ENCODE results near the gene ZNF764.
"Not testable (repeated sequence)": the region's sequence is repeated elsewhere in the genome, so short reads cannot be mapped to it uniquely, and the experiment has no call there.

Gene ZNF764

GRCh38 chr16:30543067-30543466, 15.1 kb downstream of the ZNF764 start:
- DNase-seq, result no peak

- DNase-seq, result no peak
Measured at GRCh38 chr16:30541502-30542329, 16.5 kb downstream of the ZNF764 start.

- DNase-seq, result not testable (repeated sequence)
Measured at GRCh38 chr16:30540916-30541464, 17.2 kb downstream of the ZNF764 start.

GRCh38 chr16:30539986-30540526, 18.1 kb downstream of the ZNF764 start:
- not testable (repeated sequence) for DNase-seq

GRCh38 chr16:30539000-30539964, 18.9 kb downstream of the ZNF764 start:
- no peak for DNase-seq

DNA sequence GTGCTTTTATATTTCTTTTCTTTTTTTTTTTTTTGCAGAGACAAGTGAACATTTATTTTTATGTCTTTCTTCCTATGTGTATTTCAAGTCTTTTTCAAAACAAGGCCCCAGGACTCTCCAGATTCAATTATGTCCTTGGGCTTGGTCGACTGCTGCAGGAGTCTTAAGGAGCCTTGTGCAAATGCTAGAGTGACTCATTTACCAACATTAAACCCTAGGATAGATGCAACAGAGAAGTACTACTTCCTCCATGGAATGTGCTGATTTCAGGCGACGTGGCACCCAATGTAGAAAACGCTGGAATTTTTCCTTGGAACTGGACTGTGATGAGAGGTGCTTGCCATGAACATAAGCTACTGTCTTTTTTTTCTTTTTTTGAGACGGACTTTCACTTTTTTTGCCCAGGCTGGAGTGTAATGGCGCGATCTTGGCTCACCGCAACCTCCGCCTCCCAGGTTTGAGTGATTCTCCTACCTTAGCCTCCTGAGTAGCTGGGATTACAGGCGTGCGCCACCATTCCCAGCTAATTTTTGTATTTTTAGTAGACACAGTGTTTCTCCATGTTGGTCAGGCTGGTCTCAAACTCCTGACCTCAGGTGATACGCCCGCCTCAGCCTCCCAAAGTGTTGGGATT, 21.7 kb downstream of the ZNF764 start:
- not testable (repeated sequence) for DNase-seq

DNA sequence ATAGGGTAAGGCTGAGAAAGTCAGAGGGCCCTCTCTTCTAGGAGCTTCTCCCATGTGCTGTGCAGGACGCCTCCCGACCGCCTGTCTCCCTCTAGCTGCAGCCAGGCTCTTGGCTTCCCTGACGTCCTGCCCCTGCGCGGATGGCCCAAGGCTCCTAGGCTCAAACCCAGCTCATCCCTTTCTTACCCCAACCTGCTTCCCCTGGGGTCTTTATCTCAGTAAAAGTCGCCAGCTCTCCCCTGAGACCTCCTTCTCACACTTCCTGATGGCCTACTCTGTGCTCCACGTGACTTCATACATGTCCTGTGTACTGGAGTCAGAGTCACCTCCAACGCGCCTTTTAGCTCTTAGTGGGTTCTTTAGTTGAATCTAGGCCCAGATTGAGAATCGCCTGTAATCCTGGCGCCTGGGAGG, 22.4 kb downstream of the ZNF764 start:
- DNase-seq, result peak; percentile 73

DNA sequence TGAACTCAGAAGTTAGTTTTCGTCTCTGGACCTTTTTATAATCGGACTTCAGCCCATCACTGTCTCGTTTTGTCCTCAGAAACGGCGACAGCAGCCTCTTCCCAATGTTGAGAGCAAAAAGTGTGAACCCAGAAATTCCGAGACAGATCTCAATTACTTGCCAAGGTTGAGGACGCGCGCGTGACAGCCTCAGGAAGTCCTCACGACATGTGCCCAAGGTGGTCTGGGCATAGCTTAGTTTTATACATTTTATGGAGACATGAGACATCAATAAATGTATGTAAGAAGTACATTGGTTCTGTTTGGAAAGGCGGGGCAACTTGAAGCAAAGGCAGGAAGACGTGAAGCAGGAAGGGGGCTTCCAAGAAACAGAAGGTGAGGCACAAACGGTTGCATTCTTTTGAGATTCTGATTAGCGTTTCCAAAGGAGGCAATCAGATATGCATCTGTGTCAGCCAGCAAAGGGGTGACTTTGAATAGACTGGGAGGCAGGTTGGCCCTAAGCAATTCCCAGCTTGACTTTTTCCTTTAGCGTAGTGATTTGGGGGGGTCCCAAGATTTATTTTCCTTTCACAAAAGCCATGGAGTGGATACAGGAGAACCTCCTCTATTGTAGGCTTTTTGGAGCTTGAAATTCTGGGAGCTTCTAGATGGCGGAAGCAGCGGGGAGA, 22.9 kb downstream of the ZNF764 start:
- no peak for DNase-seq

DNA sequence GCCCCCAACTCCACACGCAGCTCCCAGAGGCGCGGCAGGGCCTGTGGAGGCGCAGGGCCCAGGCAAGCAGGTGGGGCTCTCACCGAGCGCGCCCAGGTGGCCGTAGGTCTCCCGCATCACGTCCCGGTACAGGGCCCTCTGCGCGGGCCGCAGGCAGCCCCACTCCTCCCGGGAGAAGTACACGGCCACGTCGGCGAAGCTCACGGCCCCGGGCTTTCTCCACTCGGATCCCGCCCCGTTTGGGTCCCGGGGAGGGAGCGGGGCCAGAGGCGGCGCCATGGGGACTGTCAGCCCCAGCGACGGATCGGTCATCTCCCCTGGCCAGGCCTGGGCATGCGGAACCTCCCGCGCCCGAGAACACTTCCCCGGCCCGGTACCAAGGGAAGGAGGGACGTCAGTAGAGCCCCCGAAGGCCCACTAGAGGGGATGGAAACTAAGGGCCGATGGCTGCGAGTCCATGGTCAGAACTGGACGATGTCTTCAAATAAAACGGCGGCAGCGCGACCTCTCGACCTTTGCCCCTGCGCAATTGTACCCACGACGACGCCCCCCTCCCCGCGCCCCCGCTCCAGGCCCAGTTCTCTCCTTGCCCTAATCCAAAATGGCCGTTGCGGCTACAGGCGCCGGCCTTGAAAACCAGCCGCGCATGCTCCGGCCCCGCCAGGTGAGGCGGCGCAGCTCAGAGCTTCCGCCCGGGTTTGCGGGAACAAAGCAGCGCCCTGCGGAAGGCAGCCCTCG, 23.6 kb downstream of the ZNF764 start, which contains the start of gene ZNF747:
Gene ZNF747, minus strand, starts transcription at position 491 of the 738 bp plus-strand sequence. Its CDS starts 179 bp downstream, at position 312.
- peak; percentile 93 for DNase-seq

DNA sequence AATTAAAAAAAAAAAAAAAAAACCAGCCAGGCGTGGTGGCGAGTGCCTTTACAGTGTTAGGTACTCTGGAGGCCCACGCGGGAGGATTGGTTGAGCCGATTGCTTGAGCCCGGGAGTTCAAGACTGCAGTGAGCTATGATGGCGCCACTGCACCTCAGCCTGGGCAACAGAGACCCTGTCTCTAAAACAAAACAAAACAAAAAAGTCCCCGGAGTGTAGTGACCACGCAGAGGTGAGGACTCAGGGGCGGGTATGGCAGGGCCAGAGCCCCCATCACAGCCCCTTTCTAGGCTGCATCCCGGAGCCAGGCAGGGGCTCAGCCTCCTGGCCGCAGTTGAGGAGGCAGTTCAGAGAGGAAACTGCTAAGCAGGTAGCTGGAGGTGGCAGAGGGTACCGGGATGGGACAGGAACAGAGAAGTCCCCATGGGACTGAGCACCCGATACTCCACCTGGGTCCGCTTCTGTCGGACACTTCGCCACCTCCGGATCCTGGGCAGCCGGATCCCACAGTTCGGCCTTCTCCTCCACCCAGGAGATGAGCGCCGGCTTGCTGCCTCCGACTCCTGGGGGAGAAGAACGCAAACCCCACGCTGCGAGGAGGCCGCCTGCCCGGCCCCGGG, 24.3 kb downstream of the ZNF764 start:
- peak; percentile 27 for DNase-seq

DNA sequence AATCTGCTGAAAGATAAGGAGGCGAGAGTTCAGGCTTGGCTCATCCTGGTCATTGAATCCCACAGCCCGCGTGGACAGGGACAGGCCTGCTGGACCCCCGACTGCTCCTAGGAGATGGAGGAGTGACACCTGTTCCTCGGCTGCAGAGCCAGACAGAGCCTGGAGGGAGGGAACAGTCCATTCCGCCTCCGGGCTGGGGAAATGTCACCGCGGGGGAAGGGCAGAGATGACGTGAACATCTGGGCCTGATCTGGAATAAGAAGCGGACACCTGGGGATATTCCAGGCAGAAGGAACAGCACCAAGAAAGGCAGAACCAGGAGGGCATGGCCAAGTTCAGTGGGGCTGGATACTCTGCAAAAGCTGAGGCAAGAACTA, 25.0 kb downstream of the ZNF764 start:
- no peak for DNase-seq

- no peak for DNase-seq
Measured at GRCh38 chr16:30532285-30533145, 25.7 kb downstream of the ZNF764 start.

DNA sequence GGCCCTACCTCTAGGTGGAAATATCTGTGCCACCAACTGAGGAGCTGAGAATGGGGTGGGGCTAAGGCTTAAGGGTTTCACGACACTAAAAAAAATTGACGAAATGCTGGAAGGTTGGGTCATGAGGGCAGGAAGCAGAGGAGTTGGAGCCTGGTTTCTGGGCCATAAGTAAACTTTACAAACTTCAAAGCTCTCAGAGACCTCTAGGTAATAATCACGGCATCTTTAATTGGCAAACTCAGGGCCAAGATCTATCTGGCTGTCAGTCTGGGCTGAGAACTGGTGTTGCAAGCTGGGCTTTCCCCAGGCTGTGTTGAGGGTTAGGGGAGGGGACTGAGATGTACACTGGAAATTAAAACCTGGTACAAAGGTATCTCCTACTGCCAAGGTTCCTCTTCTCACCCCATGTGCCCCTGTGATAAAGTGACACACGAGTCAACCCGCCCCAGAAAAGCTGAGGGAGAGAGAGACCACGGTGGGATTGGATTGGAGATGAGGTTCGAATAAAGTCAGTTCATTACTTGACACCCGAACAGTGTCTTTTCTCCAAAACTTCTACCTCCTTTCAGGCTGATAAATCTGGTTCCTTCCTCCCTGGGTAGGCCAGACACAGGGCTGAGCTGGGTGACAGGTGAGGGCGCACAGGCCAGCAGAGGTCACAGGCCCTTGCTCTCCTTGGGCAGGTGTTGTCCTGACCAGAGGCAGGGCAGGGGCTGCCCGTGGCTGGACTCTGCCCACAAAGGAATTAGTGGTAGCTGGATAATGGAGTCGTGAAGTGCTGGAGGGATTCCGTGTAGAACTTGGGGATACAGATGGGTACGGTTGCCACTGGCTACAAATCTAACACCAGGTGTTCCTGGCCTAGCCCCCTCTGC, 27.8 kb downstream of the ZNF764 start:
- DNase-seq, result no peak

- DNase-seq, result no peak
Measured at GRCh38 chr16:30528799-30529457, 29.2 kb downstream of the ZNF764 start.

DNA sequence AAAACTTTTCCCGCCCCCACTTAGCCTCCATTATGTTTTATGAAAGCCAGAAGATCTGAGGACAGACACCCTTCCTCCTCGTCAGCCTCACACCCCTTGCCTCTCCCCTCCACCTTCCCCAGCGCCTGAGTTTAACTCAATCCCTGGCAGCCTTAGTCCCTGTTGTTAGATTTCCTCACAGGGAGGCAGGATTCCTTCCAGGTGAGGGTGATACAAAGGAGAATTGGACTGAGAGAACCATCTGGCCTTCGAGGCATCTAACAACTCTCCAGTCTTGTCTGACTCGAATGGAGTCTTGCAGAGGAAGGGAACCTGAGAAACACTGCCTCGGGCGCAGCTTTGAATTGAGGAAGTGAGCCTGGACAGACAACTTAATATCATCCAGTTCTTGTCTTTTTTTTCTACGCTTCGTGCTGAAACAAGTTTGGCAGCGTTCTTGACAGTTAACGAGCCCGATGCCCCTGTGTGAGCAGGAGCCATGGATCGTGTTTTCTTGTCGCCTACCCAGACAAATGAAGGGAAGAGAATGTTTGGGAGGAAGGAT, 30.5 kb downstream of the ZNF764 start:
- DNase-seq, result no peak

DNA sequence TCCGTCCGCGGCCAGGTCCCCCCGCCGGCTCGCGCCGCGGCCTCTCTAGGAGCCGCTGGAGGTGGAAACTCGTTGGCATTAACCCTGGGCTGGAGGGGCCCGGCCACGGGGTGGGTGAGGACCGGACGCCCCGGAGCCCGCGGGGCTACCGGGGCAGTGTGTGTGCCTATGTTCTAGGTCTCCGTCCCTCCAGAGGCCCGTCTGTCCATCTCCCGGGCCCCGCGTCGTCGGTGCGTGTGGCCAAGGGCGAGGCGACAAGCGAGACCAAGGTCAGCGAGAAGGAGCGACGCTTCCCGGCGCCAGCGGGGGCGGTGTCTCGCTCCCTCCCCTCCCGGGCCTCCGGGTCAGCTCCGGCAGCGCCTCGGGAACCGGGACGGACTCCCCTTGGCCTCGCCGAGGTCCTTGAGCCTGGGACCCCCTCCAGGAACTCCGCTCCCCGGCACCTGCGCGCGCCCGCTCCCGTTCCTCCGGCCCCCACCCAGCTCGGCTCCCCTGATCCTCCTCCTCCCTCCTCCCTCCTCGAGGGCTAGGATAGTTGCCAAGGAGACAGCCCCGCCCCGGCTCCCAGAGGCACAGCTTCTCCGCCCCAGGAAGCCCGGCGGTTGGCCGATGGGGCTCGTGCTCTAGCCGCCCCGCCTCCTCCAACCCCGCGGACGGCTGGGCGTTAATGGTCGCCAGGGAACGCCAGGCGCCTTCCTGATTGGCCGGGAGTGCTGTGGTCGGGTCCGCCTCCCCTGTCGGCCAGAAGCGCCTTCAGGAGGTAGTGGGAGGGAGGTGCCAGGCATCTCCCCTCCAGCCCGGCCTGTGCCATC, 31.1 kb downstream of the ZNF764 start:
- DNase-seq, result peak; percentile 95

Data from activated naive CD4-positive, alpha-beta T cell treated with Interleukin-2 at 50 U/mL for 16 hours (primary cell).